Keratinocyte (primary cell): Measurements from ENCODE around the gene OR13A1. TPM values are rescaled to one million over a fixed set of nuclear protein-coding genes. Genes with fewer than 3 reads are reported as not detected.
"Not testable (repeated sequence)": the region's sequence is repeated elsewhere in the genome, so short reads cannot be mapped to it uniquely, and the experiment has no call there.

Experiments
- DNase-seq: peaks from one replicate; pipeline ENCODE4 v3.0.0-alpha.2; 2011; ENCODE audit warnings: low read depth, missing footprints, low spot score
- FAIRE-seq: peaks from 2 replicates; lab custom pipeline; 2011; peaks lifted over from hg19 to GRCh38; lab: Jason Lieb, UNC
- H2AFZ ChIP-seq: 2 replicates; pipeline ENCODE4 v1.6.0; 2012; ENCODE audit warnings: low read length, control low read depth, inconsistent platforms; ENCODE audit not compliant: control insufficient read depth
- H3K27ac ChIP-seq: 2 replicates; pipeline ENCODE4 v1.5.1; 2011; ENCODE audit warnings: low read length; ENCODE audit not compliant: control insufficient read depth, insufficient read depth
- H3K27me3 ChIP-seq: 3 replicates; pipeline ENCODE4 v1.6.0; 2011; ENCODE audit warnings: low read length; ENCODE audit not compliant: control insufficient read depth, insufficient read depth; ENCODE audit errors: extremely low read depth
- H3K36me3 ChIP-seq, 2 experiments: 2 replicates in 1 of 2; 3 replicates in 1 of 2; pipeline ENCODE4 v1.5.1; 2011; ENCODE audit warnings: low read length in 2 of 2, mild to moderate bottlenecking in 1 of 2; ENCODE audit not compliant: control insufficient read depth in 2 of 2, insufficient read depth in 2 of 2; ENCODE audit errors: extremely low read depth in 1 of 2
- H3K4me1 ChIP-seq: 3 replicates; pipeline ENCODE4 v1.5.1; 2011; ENCODE audit warnings: low read length; ENCODE audit not compliant: control insufficient read depth, insufficient read depth; ENCODE audit errors: extremely low read depth
- H3K4me2 ChIP-seq: 3 replicates; pipeline ENCODE4 v1.6.0; 2011; ENCODE audit warnings: low read depth, low read length; ENCODE audit not compliant: control insufficient read depth, insufficient read depth; ENCODE audit errors: extremely low read depth
- H3K4me3 ChIP-seq, 3 experiments: fragments of 200-600 bp in 1 of 3; sonication (generic) in 1 of 3; 2 replicates in 2 of 3; 3 replicates in 1 of 3; pipeline ENCODE4 v1.5.1; 2011 to 2016; ENCODE audit warnings: low read length in 3 of 3, mild to moderate bottlenecking in 3 of 3, control low read depth in 2 of 3, inconsistent platforms in 1 of 3, low read depth in 1 of 3, mixed read lengths in 1 of 3, mixed run types in 1 of 3, moderate library complexity in 1 of 3; ENCODE audit not compliant: control insufficient read depth in 2 of 3, insufficient read depth in 2 of 3; ENCODE audit errors: extremely low read depth in 1 of 3
- H3K79me2 ChIP-seq: 2 replicates; pipeline ENCODE4 v1.6.0; 2012; ENCODE audit warnings: low read length; ENCODE audit not compliant: control insufficient read depth, insufficient read depth
- H3K9ac ChIP-seq: 3 replicates; pipeline ENCODE4 v1.6.0; 2011; ENCODE audit warnings: low read length; ENCODE audit not compliant: control insufficient read depth, insufficient read depth; ENCODE audit errors: extremely low read depth
- H3K9me1 ChIP-seq: 3 replicates; pipeline ENCODE4 v1.6.0; 2011; ENCODE audit warnings: low read length; ENCODE audit not compliant: control insufficient read depth, insufficient read depth; ENCODE audit errors: extremely low read depth
- H3K9me3 ChIP-seq: 2 replicates; pipeline ENCODE4 v1.5.1; 2012; ENCODE audit warnings: low read depth, low read length; ENCODE audit not compliant: control insufficient read depth
- H4K20me1 ChIP-seq: 3 replicates; pipeline ENCODE4 v1.6.0; 2011; ENCODE audit warnings: low read length; ENCODE audit not compliant: control insufficient read depth, insufficient read depth; ENCODE audit errors: extremely low read depth
- EZH2 ChIP-seq: IDR thresholded peaks from one replicate; pipeline ENCODE4 v1.6.1; 2012; ENCODE audit warnings: inconsistent platforms, mild to moderate bottlenecking, low read length, moderate library complexity
- dilution Hi-C: fragments of 300-500 bp; cut with MboI; formaldehyde crosslinking; loops from one replicate; pipeline ENCODE4 v1.7.0; 2020; ENCODE audit warnings: low sequenced_read_pairs; ENCODE audit not compliant: extremely low pct_ligation_motif_present
- polyA plus RNA-seq, 5 experiments: library from polyadenylated mRNA; depleted of rRNA in 3 of 5; stranded (reverse) in 3 of 5; stranded (forward) in 1 of 5; unstranded in 1 of 5; fragments of >200 nt; gene quantifications; 1 replicate in 1 of 5; 2 replicates in 3 of 5; 3 replicates in 1 of 5; pipeline versions ENCODE4 v1.2.1 to v1.2.3, GENCODE V29; 2011 to 2012; ENCODE audit warnings: missing spikeins in 2 of 5, low read depth in 1 of 5, low replicate concordance in 1 of 5
- TF ChIP-seq, protein P1 (sequence below), 3 experiments: IDR thresholded peaks in 1 of 3; conservative IDR thresholded peaks in 1 of 3; optimal IDR thresholded peaks in 1 of 3; 2 replicates in 2 of 3; 3 replicates in 1 of 3; pipeline versions ENCODE3 to v1.5.1; 2011; ENCODE audit warnings: low read length in 3 of 3, mild to moderate bottlenecking in 3 of 3, moderate library complexity in 2 of 3, control low read depth in 1 of 3, inconsistent platforms in 1 of 3; ENCODE audit not compliant: insufficient read depth in 2 of 3; ENCODE audit errors: extremely low read depth in 1 of 3

OR13A1 gene
- polyA plus RNA-seq, 1 donor (not counting 4 experiments of a cell fraction or from before 2014, with no cell fraction given) = not detected

DNA sequence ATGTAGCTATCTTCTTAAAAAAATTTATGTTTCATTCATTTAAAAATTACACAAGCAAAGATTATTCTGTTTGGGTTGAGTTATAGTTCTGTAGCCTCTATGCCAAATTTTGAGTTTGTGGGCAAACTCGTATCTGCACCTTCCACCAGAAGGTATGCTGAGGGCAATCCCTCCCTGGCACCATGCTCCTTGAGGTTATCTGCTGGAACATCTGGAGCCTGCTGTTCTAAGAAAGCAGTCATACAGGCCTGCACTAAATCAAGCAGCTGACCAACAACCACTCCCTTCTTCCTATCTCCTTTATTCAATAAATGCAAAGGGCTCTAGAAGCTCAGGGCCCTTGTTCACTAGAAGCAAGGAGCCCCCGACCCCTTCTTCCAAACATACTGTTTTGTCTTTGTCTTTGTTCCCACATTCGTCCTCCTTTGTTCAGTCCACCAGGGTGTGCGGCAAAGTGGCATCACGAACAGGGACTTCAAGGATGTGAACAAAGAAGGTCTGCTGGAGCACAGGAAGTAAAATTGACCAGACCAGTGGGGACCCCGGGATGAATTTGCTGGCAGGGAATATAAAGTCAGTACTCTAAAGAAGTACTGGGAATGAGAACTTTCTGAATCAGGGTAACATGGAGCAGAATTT lies 36.4 kb downstream of the OR13A1 start:
- dilution Hi-C loops = no loop called here
- H3K4me1 ChIP-seq = no peaks in the 10 kb centered on the region
- no peaks in the 10 kb centered on the region for H3K9me1 ChIP-seq
- no peaks in the 10 kb centered on the region for H3K36me3 ChIP-seq
- no peak for TF ChIP-seq EZH2
- TF ChIP-seq, protein P1, sequence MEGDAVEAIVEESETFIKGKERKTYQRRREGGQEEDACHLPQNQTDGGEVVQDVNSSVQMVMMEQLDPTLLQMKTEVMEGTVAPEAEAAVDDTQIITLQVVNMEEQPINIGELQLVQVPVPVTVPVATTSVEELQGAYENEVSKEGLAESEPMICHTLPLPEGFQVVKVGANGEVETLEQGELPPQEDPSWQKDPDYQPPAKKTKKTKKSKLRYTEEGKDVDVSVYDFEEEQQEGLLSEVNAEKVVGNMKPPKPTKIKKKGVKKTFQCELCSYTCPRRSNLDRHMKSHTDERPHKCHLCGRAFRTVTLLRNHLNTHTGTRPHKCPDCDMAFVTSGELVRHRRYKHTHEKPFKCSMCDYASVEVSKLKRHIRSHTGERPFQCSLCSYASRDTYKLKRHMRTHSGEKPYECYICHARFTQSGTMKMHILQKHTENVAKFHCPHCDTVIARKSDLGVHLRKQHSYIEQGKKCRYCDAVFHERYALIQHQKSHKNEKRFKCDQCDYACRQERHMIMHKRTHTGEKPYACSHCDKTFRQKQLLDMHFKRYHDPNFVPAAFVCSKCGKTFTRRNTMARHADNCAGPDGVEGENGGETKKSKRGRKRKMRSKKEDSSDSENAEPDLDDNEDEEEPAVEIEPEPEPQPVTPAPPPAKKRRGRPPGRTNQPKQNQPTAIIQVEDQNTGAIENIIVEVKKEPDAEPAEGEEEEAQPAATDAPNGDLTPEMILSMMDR (optimal IDR thresholded peaks at IDR 0.05 in 1 of 3, IDR thresholded peaks at IDR 0.05 in 1 of 3, conservative IDR thresholded peaks at IDR 0.05 in 1 of 3; ENCODE audit: extremely low read depth in 1 of 3, insufficient read depth in 2 of 3, low read length in 3 of 3) = no peak
- no peak overlapping the region for H3K9ac ChIP-seq
- H3K4me3 ChIP-seq = no peak overlapping the region
- H3K27me3 ChIP-seq = no peaks in the 10 kb centered on the region
- H3K4me2 ChIP-seq = no peak overlapping the region
- no peaks in the 10 kb centered on the region for H3K79me2 ChIP-seq
- no peak for DNase-seq
- no peak for FAIRE-seq
- no peaks in the 10 kb centered on the region for H3K9me3 ChIP-seq
- no peaks in the 10 kb centered on the region for H4K20me1 ChIP-seq
- no peak overlapping the region for H2AFZ ChIP-seq
- no peak overlapping the region for H3K27ac ChIP-seq

GRCh38 chr10:45276146-45276545 lies 39.3 kb downstream of the OR13A1 start:
- H2AFZ ChIP-seq, DNase-seq, H3K27me3 ChIP-seq, H3K4me1 ChIP-seq, H3K4me3 ChIP-seq, H3K27ac ChIP-seq, H3K79me2 ChIP-seq, H3K9me3 ChIP-seq, H3K36me3 ChIP-seq, H3K4me2 ChIP-seq, H3K9ac ChIP-seq, FAIRE-seq, H4K20me1 ChIP-seq, dilution Hi-C loops, H3K9me1 ChIP-seq: not testable (repeated sequence)

DNA sequence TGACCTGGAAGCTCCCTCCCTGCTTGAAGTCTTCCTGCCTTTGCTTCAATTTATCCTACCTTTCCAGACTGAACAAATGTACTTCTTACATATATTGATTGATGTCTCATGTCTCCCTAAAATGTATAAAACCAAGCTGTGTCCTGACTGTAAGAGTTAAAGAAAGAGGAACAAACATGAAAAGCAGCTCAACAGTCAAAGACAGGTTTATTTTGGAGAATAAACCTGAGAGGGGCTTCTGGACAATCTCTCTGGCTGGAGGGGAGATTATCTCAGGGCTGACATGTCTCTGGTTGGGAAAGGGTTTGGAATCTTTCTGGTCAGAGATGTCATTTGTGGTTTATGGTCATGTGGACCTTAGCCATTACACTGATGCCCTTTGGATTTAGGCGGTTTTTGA lies 41.0 kb downstream of the OR13A1 start:
- Histone ChIP-seq H3K27me3 (no peaks in the 10 kb centered on the region), H3K36me3 (no peaks in the 10 kb centered on the region), H3K4me1 (no peaks in the 10 kb centered on the region), H4K20me1 (no peaks in the 10 kb centered on the region), H3K9ac (no peak overlapping the region), H3K4me2 (no peak overlapping the region), H3K9me3 (no peaks in the 10 kb centered on the region), H2AFZ (no peak overlapping the region), H3K27ac (no peak overlapping the region), H3K4me3 (no peak overlapping the region), H3K79me2 (no peaks in the 10 kb centered on the region), H3K9me1 (no peaks in the 10 kb centered on the region)
- TF ChIP-seq, protein P1 (optimal IDR thresholded peaks at IDR 0.05 in 1 of 3, IDR thresholded peaks at IDR 0.05 in 1 of 3, conservative IDR thresholded peaks at IDR 0.05 in 1 of 3; ENCODE audit: extremely low read depth in 1 of 3, insufficient read depth in 2 of 3, low read length in 3 of 3) = no peak
- TF ChIP-seq EZH2 = no peak
- dilution Hi-C loops = no loop called here
- DNase-seq (no peak), FAIRE-seq (no peak)

GRCh38 chr10:45267777-45268176 lies 47.6 kb downstream of the OR13A1 start:
- H3K4me3 ChIP-seq, H3K4me2 ChIP-seq, H3K4me1 ChIP-seq, H3K36me3 ChIP-seq, H3K9ac ChIP-seq, H4K20me1 ChIP-seq, FAIRE-seq, H3K9me3 ChIP-seq, H3K9me1 ChIP-seq, DNase-seq, H2AFZ ChIP-seq, H3K79me2 ChIP-seq, dilution Hi-C loops, H3K27me3 ChIP-seq, H3K27ac ChIP-seq: not testable (repeated sequence)
